SU-DHL-6 (cell line): ENCODE results near the gene PCDHGB2.

Experiments
- H2AFZ ChIP-seq: fragments of 200-600 bp; sonication (generic); 2 replicates; pipeline ENCODE4 v1.6.1; 2014; ENCODE audit warnings: low read depth, mild to moderate bottlenecking, moderate library complexity, mixed read lengths, antibody characterized with exemption, low read length; ENCODE audit not compliant: severe bottlenecking
- H3F3A ChIP-seq: fragments of 200-600 bp; shearing (Covaris generic); 2 replicates; pipeline ENCODE4 v1.6.0; 2016; ENCODE audit warnings: antibody characterized with exemption, mild to moderate bottlenecking; ENCODE audit not compliant: insufficient read depth
- H3K27ac ChIP-seq: fragments of 200-600 bp; sonication (generic); 2 replicates; pipeline ENCODE4 v1.5.1; 2016; ENCODE audit warnings: low read depth, mild to moderate bottlenecking, low read length, moderate library complexity, mixed read lengths
- H3K27me3 ChIP-seq: fragments of 200-600 bp; sonication (generic), shearing (Covaris generic); 2 replicates; pipeline ENCODE4 v1.6.0; 2014; ENCODE audit warnings: mild to moderate bottlenecking, low read length
- H3K36me3 ChIP-seq: fragments of 200-600 bp; sonication (generic); 2 replicates; pipeline ENCODE4 v1.6.1; 2014; ENCODE audit warnings: mild to moderate bottlenecking, low read length, mixed read lengths
- H3K4me2 ChIP-seq: fragments of 300-600, 200-600 bp; shearing (Covaris generic), sonication (generic); 2 replicates; pipeline ENCODE4 v1.6.0; 2014; ENCODE audit warnings: low read length, low read depth, mild to moderate bottlenecking; ENCODE audit not compliant: poor library complexity, severe bottlenecking
- H3K4me3 ChIP-seq: fragments of 200-600 bp; sonication (generic); 2 replicates; pipeline ENCODE4 v1.5.1; 2014; ENCODE audit warnings: antibody characterized with exemption, low read length, mild to moderate bottlenecking, mixed read lengths; ENCODE audit not compliant: insufficient read depth, poor library complexity, severe bottlenecking
- H3K79me2 ChIP-seq: fragments of 200-600 bp; sonication (generic); 2 replicates; pipeline ENCODE4 v1.6.1; 2014; ENCODE audit warnings: mild to moderate bottlenecking, low read length, moderate library complexity; ENCODE audit not compliant: insufficient read depth
- H3K9ac ChIP-seq: fragments of 200-600 bp; sonication (generic); 2 replicates; pipeline ENCODE4 v1.7.0; 2014; ENCODE audit warnings: mild to moderate bottlenecking, low read length
- H3K9me2 ChIP-seq: fragments of 200-600 bp; sonication (generic); replicated peaks from 2 replicates; pipeline ENCODE4 v1.6.1; 2014; ENCODE audit warnings: low read length; ENCODE audit not compliant: insufficient read depth
- H3K9me3 ChIP-seq: fragments of 200-600 bp; sonication (generic); 2 replicates; pipeline ENCODE4 v1.6.1; 2014; ENCODE audit warnings: low read length, mixed read lengths; ENCODE audit not compliant: insufficient read depth
- H4K20me1 ChIP-seq: fragments of 200-600 bp; sonication (generic); 2 replicates; pipeline ENCODE4 v1.6.1; 2014; ENCODE audit warnings: low read depth, mild to moderate bottlenecking, antibody characterized with exemption, low read length, moderate library complexity, mixed read lengths
- CTCF ChIP-seq: fragments of 200-600 bp; sonication (generic); IDR thresholded peaks from one replicate; pipeline ENCODE4 v1.5.1; 2017; ENCODE audit warnings: antibody characterized with exemption, mild to moderate bottlenecking, low read length, moderate library complexity; ENCODE audit not compliant: insufficient read depth, poor library complexity, severe bottlenecking
- EZH2phosphoT487 ChIP-seq: fragments of 200-600 bp; sonication (generic), shearing (Covaris generic); conservative IDR thresholded peaks from 2 replicates; pipeline ENCODE4 v1.6.1; 2018; ENCODE audit warnings: mild to moderate bottlenecking, antibody characterized with exemption, low read length, moderate library complexity, mixed read lengths

The PCDHGB2 gene

GRCh38 chr5:141362719-141363118, 2.9 kb downstream of the PCDHGB2 start:
- Histone ChIP-seq H3K9me2 (no peaks in the 10 kb centered on the region), H3F3A (peaks cover 4% of the 10 kb centered on the region; the same call in 1 of the 2 replicates), H3K9me3 (peaks cover 32% of the 10 kb centered on the region; the same call in 1 of the 2 replicates), H4K20me1 (no peaks in the 10 kb centered on the region), H3K79me2 (no peaks in the 10 kb centered on the region), H3K27me3 (no peaks in the 10 kb centered on the region), H3K4me3 (peak overlapping the region; percentile 36), H2AFZ (no peak overlapping the region), H3K9ac (0 out of 2 replicates have a peak overlapping the region, but pooled peaks have one; percentile 5), H3K27ac (peak overlapping the region; percentile 55), H3K4me2 (peak overlapping the region; percentile 61), H3K36me3 (peaks cover 10% of the 10 kb centered on the region; the same call in 1 of the 2 replicates)
- no peak for TF ChIP-seq EZH2phosphoT487
- no peak for TF ChIP-seq CTCF

- peaks cover 32% of the 10 kb centered on the region; the same call in 1 of the 2 replicates for H3K9me3 ChIP-seq
- TF ChIP-seq EZH2phosphoT487 = no peak
- no peak for TF ChIP-seq CTCF
- H3K9me2 ChIP-seq = no peaks in the 10 kb centered on the region
- peak within 1 kb of the TSS; percentile 61 for H3K4me2 ChIP-seq
- no peak within 1 kb of the TSS for H2AFZ ChIP-seq
- H3K36me3 ChIP-seq = peaks cover 10% of the 10 kb centered on the region; the same call in 1 of the 2 replicates
- H3K27ac ChIP-seq = peak within 1 kb of the TSS; percentile 55
- H4K20me1 ChIP-seq = no peaks in the 10 kb centered on the region
- 0 out of 2 replicates have a peak within 1 kb of the TSS, but pooled peaks have one; percentile 5 for H3K9ac ChIP-seq
- H3K4me3 ChIP-seq = peak within 1 kb of the TSS; percentile 36
- peaks cover 7% of the 10 kb centered on the region; the same call in 1 of the 2 replicates for H3F3A ChIP-seq
- no peaks in the 10 kb centered on the region for H3K79me2 ChIP-seq
- no peaks in the 10 kb centered on the region for H3K27me3 ChIP-seq
These were observed 4.3 kb downstream of the PCDHGB2 start, which contains the start of gene PCDHGA5 for GRCh38 chr5:141363952-141364660. Gene PCDHGA5, plus strand, starts transcription at chr5:141364162. Its CDS starts 169 bp downstream, at chr5:141364331.

GRCh38 chr5:141366016-141366896, 6.5 kb downstream of the PCDHGB2 start:
- Histone ChIP-seq H3K27me3 (no peaks in the 10 kb centered on the region), H4K20me1 (no peaks in the 10 kb centered on the region), H3K9me2 (no peaks in the 10 kb centered on the region), H3K4me2 (no peak overlapping the region), H3K9ac (no peak overlapping the region), H3K36me3 (peaks cover 17% of the 10 kb centered on the region; the same call in 1 of the 2 replicates), H3K79me2 (no peaks in the 10 kb centered on the region; the same call in 1 of the 2 replicates), H3K4me3 (no peak overlapping the region), H3F3A (peaks cover 7% of the 10 kb centered on the region; the same call in 1 of the 2 replicates), H3K9me3 (peaks cover 35% of the 10 kb centered on the region; the same call in 1 of the 2 replicates), H2AFZ (no peak overlapping the region), H3K27ac (no peak overlapping the region)
- TF ChIP-seq CTCF (no peak), EZH2phosphoT487 (no peak)
